ENCODE results near the gene CELF2.

CELF2 gene

GRCh38 chr10:11093771-11094736 lies 76.4 kb downstream of the CELF2 start:
- TF ChIP-seq, protein P1, sequence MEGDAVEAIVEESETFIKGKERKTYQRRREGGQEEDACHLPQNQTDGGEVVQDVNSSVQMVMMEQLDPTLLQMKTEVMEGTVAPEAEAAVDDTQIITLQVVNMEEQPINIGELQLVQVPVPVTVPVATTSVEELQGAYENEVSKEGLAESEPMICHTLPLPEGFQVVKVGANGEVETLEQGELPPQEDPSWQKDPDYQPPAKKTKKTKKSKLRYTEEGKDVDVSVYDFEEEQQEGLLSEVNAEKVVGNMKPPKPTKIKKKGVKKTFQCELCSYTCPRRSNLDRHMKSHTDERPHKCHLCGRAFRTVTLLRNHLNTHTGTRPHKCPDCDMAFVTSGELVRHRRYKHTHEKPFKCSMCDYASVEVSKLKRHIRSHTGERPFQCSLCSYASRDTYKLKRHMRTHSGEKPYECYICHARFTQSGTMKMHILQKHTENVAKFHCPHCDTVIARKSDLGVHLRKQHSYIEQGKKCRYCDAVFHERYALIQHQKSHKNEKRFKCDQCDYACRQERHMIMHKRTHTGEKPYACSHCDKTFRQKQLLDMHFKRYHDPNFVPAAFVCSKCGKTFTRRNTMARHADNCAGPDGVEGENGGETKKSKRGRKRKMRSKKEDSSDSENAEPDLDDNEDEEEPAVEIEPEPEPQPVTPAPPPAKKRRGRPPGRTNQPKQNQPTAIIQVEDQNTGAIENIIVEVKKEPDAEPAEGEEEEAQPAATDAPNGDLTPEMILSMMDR (IDR thresholded peaks at IDR 0.05): no peak

- TF ChIP-seq, protein P1 (IDR thresholded peaks at IDR 0.05): no peak
These were observed 77.7 kb downstream of the CELF2 start for GRCh38 chr10:11095374-11095801.

GRCh38 chr10:11096422-11096821 lies 78.8 kb downstream of the CELF2 start:
- TF ChIP-seq, protein P1 (IDR thresholded peaks at IDR 0.05): no peak

- TF ChIP-seq, protein P1 (IDR thresholded peaks at IDR 0.05): no peak
These were observed 80.0 kb downstream of the CELF2 start for GRCh38 chr10:11097686-11098085.

DNA sequence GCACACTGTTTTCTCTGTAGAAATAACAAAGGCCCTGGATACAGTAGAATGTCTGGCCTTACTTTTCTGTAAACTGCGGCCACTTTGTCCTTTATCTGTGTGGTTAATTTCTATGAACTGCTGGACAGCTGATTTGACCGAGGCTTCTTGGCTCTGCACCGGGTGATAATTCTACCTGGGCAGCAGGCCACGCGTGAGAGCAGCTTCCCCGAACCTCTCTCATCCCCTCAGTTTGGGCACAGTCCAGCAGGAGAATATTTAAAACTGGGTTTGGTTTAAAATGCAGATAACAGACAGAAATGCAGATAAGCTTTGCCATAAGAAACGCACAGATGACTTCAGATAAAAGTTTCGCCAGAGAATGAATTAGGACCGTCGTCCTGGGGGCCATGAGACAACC lies 81.0 kb downstream of the CELF2 start:
- TF ChIP-seq, protein P1 (IDR thresholded peaks at IDR 0.05): no peak

GRCh38 chr10:11104772-11105675 lies 87.4 kb downstream of the CELF2 start:
- TF ChIP-seq, protein P1 (IDR thresholded peaks at IDR 0.05): no peak

DNA sequence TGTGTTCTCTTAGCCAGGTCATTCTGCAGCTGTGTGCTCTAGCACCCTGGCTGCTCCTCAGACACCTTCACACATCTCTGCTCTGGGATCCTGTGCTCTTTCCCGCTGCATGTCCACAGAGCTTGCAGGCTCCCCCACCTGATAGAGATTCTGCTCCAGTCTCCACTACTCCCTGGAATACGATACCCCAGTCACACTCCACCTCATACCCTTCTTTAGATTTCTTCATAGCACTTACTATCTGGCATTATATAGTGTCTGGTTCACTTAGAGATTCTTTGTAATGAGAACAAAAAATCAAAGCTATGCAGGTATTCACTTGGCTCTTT lies 88.0 kb downstream of the CELF2 start:
- TF ChIP-seq, protein P1 (IDR thresholded peaks at IDR 0.05): no peak

Measured in LNCAP (cell line).